Keratinocyte (primary cell): ENCODE data around the gene NR2F1. TPM values are rescaled to one million over a fixed set of nuclear protein-coding genes. Genes with fewer than 3 reads are reported as not detected.

Source experiments
- DNase-seq: peaks from one replicate; pipeline ENCODE4 v3.0.0-alpha.2; 2011; ENCODE audit warnings: low read depth, missing footprints, low spot score
- FAIRE-seq: peaks from 2 replicates; lab custom pipeline; 2011; peaks lifted over from hg19 to GRCh38; lab: Jason Lieb, UNC
- H2AFZ ChIP-seq: 2 replicates; pipeline ENCODE4 v1.6.0; 2012; ENCODE audit warnings: low read length, control low read depth, inconsistent platforms; ENCODE audit not compliant: control insufficient read depth
- H3K27ac ChIP-seq: 2 replicates; pipeline ENCODE4 v1.5.1; 2011; ENCODE audit warnings: low read length; ENCODE audit not compliant: control insufficient read depth, insufficient read depth
- H3K27me3 ChIP-seq: 3 replicates; pipeline ENCODE4 v1.6.0; 2011; ENCODE audit warnings: low read length; ENCODE audit not compliant: control insufficient read depth, insufficient read depth; ENCODE audit errors: extremely low read depth
- H3K36me3 ChIP-seq, 2 experiments: 2 replicates in 1 of 2; 3 replicates in 1 of 2; pipeline ENCODE4 v1.5.1; 2011; ENCODE audit warnings: low read length in 2 of 2, mild to moderate bottlenecking in 1 of 2; ENCODE audit not compliant: control insufficient read depth in 2 of 2, insufficient read depth in 2 of 2; ENCODE audit errors: extremely low read depth in 1 of 2
- H3K4me1 ChIP-seq: 3 replicates; pipeline ENCODE4 v1.5.1; 2011; ENCODE audit warnings: low read length; ENCODE audit not compliant: control insufficient read depth, insufficient read depth; ENCODE audit errors: extremely low read depth
- H3K4me2 ChIP-seq: 3 replicates; pipeline ENCODE4 v1.6.0; 2011; ENCODE audit warnings: low read depth, low read length; ENCODE audit not compliant: control insufficient read depth, insufficient read depth; ENCODE audit errors: extremely low read depth
- H3K4me3 ChIP-seq, 3 experiments: fragments of 200-600 bp in 1 of 3; sonication (generic) in 1 of 3; 2 replicates in 2 of 3; 3 replicates in 1 of 3; pipeline ENCODE4 v1.5.1; 2011 to 2016; ENCODE audit warnings: low read length in 3 of 3, mild to moderate bottlenecking in 3 of 3, control low read depth in 2 of 3, inconsistent platforms in 1 of 3, low read depth in 1 of 3, mixed read lengths in 1 of 3, mixed run types in 1 of 3, moderate library complexity in 1 of 3; ENCODE audit not compliant: control insufficient read depth in 2 of 3, insufficient read depth in 2 of 3; ENCODE audit errors: extremely low read depth in 1 of 3
- H3K79me2 ChIP-seq: 2 replicates; pipeline ENCODE4 v1.6.0; 2012; ENCODE audit warnings: low read length; ENCODE audit not compliant: control insufficient read depth, insufficient read depth
- H3K9ac ChIP-seq: 3 replicates; pipeline ENCODE4 v1.6.0; 2011; ENCODE audit warnings: low read length; ENCODE audit not compliant: control insufficient read depth, insufficient read depth; ENCODE audit errors: extremely low read depth
- H3K9me1 ChIP-seq: 3 replicates; pipeline ENCODE4 v1.6.0; 2011; ENCODE audit warnings: low read length; ENCODE audit not compliant: control insufficient read depth, insufficient read depth; ENCODE audit errors: extremely low read depth
- H3K9me3 ChIP-seq: 2 replicates; pipeline ENCODE4 v1.5.1; 2012; ENCODE audit warnings: low read depth, low read length; ENCODE audit not compliant: control insufficient read depth
- H4K20me1 ChIP-seq: 3 replicates; pipeline ENCODE4 v1.6.0; 2011; ENCODE audit warnings: low read length; ENCODE audit not compliant: control insufficient read depth, insufficient read depth; ENCODE audit errors: extremely low read depth
- CTCF ChIP-seq, 3 experiments: IDR thresholded peaks in 1 of 3; conservative IDR thresholded peaks in 1 of 3; optimal IDR thresholded peaks in 1 of 3; 2 replicates in 2 of 3; 3 replicates in 1 of 3; pipeline versions ENCODE3 to v1.5.1; 2011; ENCODE audit warnings: low read length in 3 of 3, mild to moderate bottlenecking in 3 of 3, moderate library complexity in 2 of 3, control low read depth in 1 of 3, inconsistent platforms in 1 of 3; ENCODE audit not compliant: insufficient read depth in 2 of 3; ENCODE audit errors: extremely low read depth in 1 of 3
- EZH2 ChIP-seq: IDR thresholded peaks from one replicate; pipeline ENCODE4 v1.6.1; 2012; ENCODE audit warnings: inconsistent platforms, mild to moderate bottlenecking, low read length, moderate library complexity
- dilution Hi-C: fragments of 300-500 bp; cut with MboI; formaldehyde crosslinking; loops from one replicate; pipeline ENCODE4 v1.7.0; 2020; ENCODE audit warnings: low sequenced_read_pairs; ENCODE audit not compliant: extremely low pct_ligation_motif_present
- polyA plus RNA-seq, 5 experiments: library from polyadenylated mRNA; depleted of rRNA in 3 of 5; stranded (reverse) in 3 of 5; stranded (forward) in 1 of 5; unstranded in 1 of 5; fragments of >200 nt; gene quantifications; 1 replicate in 1 of 5; 2 replicates in 3 of 5; 3 replicates in 1 of 5; pipeline versions ENCODE4 v1.2.1 to v1.2.3, GENCODE V29; 2011 to 2012; ENCODE audit warnings: missing spikeins in 2 of 5, low read depth in 1 of 5, low replicate concordance in 1 of 5

The NR2F1 gene
- polyA plus RNA-seq, 1 donor (not counting 4 experiments of a cell fraction or from before 2014, with no cell fraction given) = not detected

GRCh38 chr5:93602241-93603077 is 19.4 kb downstream of the NR2F1 start:
- H3K9me1 ChIP-seq = no peaks in the 10 kb centered on the region
- H3K9ac ChIP-seq = no peak overlapping the region
- H3K4me2 ChIP-seq = no peak overlapping the region
- no peaks in the 10 kb centered on the region for H3K36me3 ChIP-seq
- H4K20me1 ChIP-seq = no peaks in the 10 kb centered on the region
- H3K9me3 ChIP-seq = no peaks in the 10 kb centered on the region
- H3K27ac ChIP-seq = no peak overlapping the region
- H3K27me3 ChIP-seq = peaks cover 95% of the 10 kb centered on the region
- DNase-seq (no peak), FAIRE-seq (no peak)
- no peak overlapping the region for H3K4me3 ChIP-seq
- H3K4me1 ChIP-seq = no peaks in the 10 kb centered on the region
- H3K79me2 ChIP-seq = no peaks in the 10 kb centered on the region
- TF ChIP-seq CTCF (optimal IDR thresholded peaks at IDR 0.05 in 1 of 3, IDR thresholded peaks at IDR 0.05 in 1 of 3, conservative IDR thresholded peaks at IDR 0.05 in 1 of 3; ENCODE audit: extremely low read depth in 1 of 3, insufficient read depth in 2 of 3, low read length in 3 of 3) = no peak
- no peak for TF ChIP-seq EZH2
- dilution Hi-C loops = no loop called here
- no peak overlapping the region for H2AFZ ChIP-seq

- Histone ChIP-seq H2AFZ (no peak overlapping the region), H3K27ac (no peak overlapping the region), H3K9ac (no peak overlapping the region), H3K9me1 (no peaks in the 10 kb centered on the region), H4K20me1 (no peaks in the 10 kb centered on the region), H3K4me1 (no peaks in the 10 kb centered on the region), H3K27me3 (peaks cover 95% of the 10 kb centered on the region), H3K79me2 (no peaks in the 10 kb centered on the region), H3K4me2 (no peak overlapping the region), H3K36me3 (no peaks in the 10 kb centered on the region), H3K4me3 (no peak overlapping the region), H3K9me3 (no peaks in the 10 kb centered on the region)
- no peak for TF ChIP-seq EZH2
- TF ChIP-seq CTCF (optimal IDR thresholded peaks at IDR 0.05 in 1 of 3, IDR thresholded peaks at IDR 0.05 in 1 of 3, conservative IDR thresholded peaks at IDR 0.05 in 1 of 3; ENCODE audit: extremely low read depth in 1 of 3, insufficient read depth in 2 of 3, low read length in 3 of 3) = no peak
- DNase-seq (no peak), FAIRE-seq (no peak)
- dilution Hi-C loops = no loop called here
Measured at GRCh38 chr5:93603078-93603792, 20.2 kb downstream of the NR2F1 start.
